NCI-H1105 treated with DMSO at 0.1 percent for 48 hours (cell line): ENCODE measurements around the gene AOPEP.

Experiments
- DNase-seq: peaks from one replicate; lab custom pipeline; 2025; lab: John Stamatoyannopoulos, UW

AOPEP gene

GRCh38 chr9:94791435-94791834 is 64.9 kb downstream of the AOPEP start:
- no peak for DNase-seq

DNA sequence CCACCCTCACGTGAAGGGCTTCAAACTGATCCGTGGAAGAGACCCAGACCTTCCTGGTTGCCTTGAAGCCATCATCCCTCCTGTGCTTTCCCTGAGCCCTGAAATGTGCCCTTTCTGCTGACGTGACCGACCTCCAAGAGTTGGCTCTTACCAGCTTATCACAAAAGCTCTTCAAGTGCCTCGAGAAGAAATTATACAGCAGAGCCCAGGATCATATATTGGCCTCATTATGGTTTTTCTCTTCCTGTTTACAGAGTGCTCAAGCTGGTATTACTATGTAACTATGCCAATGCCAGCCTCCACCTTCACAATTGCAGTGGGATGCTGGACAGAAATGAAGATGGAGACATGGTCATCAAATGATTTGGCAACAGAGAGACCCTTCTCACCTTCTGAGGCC is 66.0 kb downstream of the AOPEP start:
- DNase-seq: no peak

DNA sequence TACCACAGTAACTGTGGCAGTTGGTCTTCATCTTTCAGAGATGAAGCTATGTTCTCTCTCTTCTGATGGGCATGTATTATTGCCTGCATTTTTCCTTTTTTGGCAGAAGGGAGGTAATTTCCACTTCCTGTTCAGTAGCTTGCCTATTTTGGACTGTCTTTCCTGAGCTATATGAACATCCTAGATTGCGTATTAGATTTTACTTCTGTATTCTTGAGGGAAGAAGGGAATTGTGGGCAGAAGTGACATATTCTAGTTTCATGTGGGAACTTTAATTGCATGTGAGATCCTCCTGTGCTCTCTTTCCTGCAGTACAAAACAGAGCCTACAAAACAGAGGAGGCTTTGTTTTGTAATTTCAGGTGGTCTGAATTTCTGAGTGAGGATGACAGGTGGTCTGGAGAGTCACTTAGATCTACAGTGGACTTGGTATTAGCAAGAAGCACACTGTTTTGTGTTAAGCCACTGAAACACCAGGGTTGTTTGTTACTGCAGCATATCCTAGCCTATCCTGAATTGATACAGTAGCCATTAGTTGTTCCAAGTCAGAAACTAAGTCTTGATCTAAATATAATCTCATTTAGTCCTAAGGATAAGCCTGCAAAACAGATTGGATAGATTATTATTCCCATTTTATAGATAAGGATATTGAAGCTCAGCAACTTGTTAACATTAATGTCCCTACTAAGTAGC is 68.1 kb downstream of the AOPEP start:
- no peak for DNase-seq

- DNase-seq: no peak
Measured at GRCh38 chr9:94796687-94797086, 70.2 kb downstream of the AOPEP start.

DNA sequence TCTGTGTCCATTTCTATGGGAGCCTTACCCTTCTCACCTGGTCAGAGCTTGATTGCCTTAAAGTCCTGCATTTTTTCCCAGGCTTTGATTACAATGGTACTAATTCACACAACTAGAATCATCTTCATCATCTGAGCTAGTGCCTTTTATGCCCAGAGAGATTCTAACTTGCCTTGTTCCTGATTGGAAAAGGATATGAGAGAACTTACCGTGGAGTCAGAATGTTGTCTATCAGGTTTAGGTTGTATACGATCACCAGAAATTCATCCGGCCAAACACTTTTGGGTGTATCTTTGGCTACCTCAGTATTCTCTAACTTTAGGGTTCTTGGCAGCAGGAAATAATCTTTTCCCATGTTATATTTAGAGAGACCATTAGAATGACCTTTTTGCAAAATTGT is 71.7 kb downstream of the AOPEP start:
- no peak for DNase-seq

GRCh38 chr9:94798708-94799107 is 72.2 kb downstream of the AOPEP start:
- DNase-seq: no peak

- DNase-seq: no peak
Measured at GRCh38 chr9:94799578-94800264, 73.2 kb downstream of the AOPEP start.

DNA sequence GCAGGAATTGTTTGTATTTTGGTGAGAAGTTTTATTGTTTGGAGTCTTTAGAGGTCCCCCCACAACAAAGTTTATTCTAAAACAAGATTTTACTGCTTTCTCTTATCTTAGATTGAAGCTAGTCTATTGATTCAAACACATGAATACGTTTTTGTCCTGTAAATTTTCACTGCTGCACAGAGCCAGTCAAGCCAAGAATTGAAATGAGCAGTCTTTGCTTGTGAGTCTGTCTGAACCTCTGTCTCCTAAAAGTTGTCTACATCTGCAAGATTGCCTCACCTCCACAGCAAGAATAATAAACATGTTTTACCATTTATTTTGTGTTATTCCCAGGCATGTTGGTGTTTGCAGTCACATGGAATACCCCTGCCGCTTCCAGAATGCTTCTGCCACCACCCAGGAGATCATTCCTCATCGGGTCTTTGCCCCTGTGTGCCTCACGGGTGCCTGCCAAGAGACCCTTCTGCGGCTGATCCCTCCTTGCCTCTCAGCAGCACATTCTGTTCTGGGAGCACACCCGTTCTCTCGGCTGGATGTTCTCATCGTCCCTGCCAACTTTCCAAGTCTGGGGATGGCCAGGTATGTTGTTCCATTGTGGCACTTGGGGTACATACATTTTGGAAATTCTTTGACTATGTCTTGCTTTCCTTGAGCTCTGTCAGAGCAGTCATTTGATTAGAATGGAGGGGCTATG is 74.1 kb downstream of the AOPEP start:
- no peak for DNase-seq

GRCh38 chr9:94801234-94801633 is 74.7 kb downstream of the AOPEP start:
- no peak for DNase-seq

- DNase-seq: no peak
Measured at GRCh38 chr9:94801681-94802080, 75.2 kb downstream of the AOPEP start.

DNA sequence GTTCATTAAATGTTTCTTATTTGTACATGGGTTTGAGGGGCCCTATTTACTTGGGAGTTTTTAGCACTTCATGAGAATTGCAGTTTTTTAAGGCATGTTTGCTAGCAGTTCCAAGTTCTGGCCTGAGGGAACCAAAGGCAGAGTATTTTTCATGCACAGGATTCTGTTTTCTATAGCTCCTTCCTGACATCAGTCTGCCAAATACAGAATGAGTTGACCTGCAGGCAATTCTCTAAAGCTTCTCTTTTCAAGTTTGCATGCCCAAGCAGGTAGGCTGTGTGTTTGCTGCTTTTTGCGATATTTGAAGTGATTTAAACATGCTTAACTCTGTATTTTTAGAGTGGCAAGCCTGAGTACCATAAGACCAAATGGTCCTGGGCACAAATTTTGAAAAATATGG is 75.8 kb downstream of the AOPEP start:
- DNase-seq: no peak

GRCh38 chr9:94802793-94803192 is 76.3 kb downstream of the AOPEP start:
- DNase-seq: no peak

DNA sequence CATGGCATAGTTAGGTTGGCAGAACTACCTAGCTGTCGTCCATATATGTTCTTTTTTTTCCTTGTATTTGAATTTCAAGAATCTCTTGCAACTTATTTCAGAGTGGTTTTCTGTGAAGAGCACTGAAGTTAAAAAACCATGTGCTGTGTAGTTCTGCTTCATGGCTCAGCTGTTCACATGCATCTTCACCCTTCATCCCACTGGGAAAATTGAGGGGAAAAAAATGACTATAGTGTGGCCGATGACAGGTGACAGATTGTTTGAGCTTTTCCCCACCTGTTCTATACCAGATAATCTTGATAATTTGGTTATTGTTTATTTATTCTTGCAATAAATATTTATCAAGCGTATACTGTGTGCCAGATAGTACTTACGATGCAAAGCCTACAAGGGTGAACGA is 77.8 kb downstream of the AOPEP start:
- no peak for DNase-seq

DNA sequence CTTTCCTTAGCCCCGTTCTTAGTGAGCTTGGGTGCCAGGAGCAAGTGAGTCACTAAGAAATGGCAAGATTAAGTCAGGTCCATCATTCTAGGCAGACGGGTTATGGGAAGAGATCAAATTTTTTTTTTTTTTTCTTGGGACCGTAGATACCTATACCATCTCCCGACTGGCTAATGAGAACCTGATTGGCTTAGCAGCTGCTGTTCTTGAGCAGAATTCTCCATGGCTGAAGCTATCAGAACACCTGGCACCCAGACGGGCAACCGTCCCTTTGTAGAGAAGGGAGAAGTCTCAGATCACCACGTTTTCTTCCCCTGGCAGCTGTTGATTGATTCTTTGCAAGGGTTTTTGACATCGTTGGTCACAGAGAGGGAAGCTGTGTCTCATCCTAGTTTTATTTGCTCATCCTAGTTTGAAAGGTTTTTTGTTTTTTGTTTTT is 78.6 kb downstream of the AOPEP start:
- peak; percentile 73 for DNase-seq

DNA sequence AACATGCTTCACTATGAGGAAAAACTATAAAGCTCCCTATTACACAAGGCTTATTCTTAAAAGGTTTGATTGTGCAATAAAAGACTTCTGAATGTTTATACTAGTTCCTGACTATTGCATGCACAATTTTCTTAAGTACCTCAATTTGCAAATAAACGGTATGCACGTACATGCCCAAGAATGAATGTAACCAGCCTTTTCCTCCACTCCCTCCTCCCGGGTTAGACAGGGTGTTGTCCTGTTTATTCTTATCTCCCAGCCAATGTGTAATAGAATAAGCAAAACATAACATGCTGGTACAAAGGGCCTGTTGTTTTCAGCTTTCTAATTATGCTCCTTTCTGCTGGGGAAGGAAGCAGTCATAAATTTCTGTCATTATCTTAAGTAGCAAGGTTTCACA is 79.1 kb downstream of the AOPEP start:
- DNase-seq: peak; percentile 71

- DNase-seq: peak; percentile 12
Measured at GRCh38 chr9:94806307-94806893, 79.9 kb downstream of the AOPEP start.

DNA sequence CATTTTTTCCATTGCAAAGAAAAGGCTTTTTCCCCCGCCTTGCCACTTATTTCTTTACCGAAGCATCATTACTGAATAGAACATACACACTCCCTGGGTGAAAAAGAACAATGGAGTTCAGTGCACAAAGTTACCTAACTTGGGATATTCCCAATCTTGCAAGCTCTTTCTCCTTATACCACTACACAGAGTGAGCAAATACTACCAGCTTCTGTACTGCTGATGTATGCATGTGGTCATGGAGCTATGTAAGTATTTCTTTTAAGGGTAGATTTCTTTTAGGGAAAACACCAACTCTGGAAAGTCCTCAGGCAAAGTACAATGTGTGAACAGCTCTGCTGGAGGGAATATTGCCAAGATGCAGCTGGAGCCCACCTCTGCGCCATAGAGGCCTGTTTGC is 81.1 kb downstream of the AOPEP start:
- DNase-seq: no peak

GRCh38 chr9:94808926-94809700 is 82.6 kb downstream of the AOPEP start:
- no peak for DNase-seq

GRCh38 chr9:94809778-94810177 is 83.3 kb downstream of the AOPEP start:
- DNase-seq: no peak

GRCh38 chr9:94811074-94811473 is 84.6 kb downstream of the AOPEP start:
- no peak for DNase-seq

GRCh38 chr9:94812343-94812742 is 85.8 kb downstream of the AOPEP start:
- DNase-seq: no peak

GRCh38 chr9:94813379-94813778 is 86.9 kb downstream of the AOPEP start:
- DNase-seq: no peak
